GM21576 (cell line): ENCODE results near the gene SMYD3.

Source experiments
- ATAC-seq: cut with Tn5 transposase; IDR thresholded peaks from one replicate; pipeline ENCODE4 v1.9.1; 2021; ENCODE audit warnings: mild to moderate bottlenecking, moderate library complexity; ENCODE audit not compliant: unreplicated experiment

SMYD3 gene

DNA sequence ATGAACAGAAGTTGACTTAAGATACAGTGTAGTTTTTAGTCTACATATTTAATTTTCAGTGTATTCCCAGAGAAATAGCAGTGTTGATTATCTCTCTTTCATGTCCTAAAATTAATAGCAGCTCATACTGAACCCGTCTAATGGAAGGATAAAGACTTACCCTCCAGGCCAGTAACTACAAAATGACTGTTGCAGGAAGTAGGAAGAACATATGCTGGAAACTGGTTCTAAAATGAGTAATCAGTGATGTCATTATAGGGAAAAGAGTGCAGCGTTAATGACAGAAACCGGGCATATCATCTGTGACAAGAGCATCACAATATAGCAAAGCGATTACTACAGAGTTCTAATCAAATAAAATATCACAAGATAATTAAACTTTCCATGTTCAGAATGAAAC is 385.5 kb downstream of the SMYD3 start:
- no peak for ATAC-seq

DNA sequence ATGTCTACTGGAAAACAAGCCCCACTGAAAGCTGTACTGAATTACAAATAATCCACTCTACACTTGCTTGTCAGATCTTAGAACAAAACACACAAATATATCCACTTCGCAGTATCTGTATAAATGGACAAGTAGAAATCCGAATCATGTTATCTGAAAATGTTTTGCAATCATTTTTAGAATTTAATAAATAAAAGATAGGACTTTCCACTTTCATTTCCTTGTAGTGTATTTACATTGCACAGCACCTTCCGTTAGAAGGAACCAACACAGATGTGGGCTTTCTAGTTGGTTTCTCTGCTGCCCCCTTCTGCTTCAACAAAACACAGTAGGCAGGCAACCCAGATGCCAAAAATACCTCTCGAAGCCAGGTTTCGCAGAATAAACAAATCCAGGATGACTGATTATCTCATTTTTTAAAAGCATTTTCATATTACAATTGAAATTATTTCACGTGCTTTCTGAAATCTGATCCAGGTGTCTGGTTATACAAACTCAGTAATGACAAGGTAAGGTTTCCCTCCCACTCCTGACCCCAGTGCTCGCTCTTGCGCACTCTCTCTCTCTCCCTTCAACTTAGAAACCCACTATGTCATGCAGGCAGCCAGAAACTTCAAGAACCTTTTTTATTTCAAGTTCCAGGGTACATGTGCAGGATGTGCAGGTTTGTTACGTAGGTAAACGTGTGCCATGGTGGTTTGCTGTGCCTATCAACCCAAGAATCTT is 389.9 kb downstream of the SMYD3 start:
- peak; percentile 94 for ATAC-seq

DNA sequence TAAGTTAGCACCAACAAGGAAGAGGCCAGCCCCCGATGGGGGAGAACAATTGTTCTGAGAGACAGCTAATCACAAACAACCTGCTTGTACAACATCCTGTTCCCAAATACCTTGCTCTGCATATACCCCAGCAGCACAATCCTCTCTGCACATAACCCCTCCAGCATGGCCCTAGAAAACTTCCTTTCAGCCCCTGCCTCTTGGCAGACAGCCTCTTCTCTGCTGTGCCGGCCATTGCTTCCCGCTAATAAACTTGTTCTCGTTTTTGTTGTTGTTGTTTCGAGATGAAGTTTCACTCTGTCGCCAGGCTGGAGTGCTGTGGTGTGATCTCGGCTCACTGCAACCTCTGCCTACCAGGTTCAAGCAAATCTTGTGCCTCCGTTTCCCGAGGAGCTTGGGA is 392.7 kb downstream of the SMYD3 start:
- ATAC-seq: no peak

DNA sequence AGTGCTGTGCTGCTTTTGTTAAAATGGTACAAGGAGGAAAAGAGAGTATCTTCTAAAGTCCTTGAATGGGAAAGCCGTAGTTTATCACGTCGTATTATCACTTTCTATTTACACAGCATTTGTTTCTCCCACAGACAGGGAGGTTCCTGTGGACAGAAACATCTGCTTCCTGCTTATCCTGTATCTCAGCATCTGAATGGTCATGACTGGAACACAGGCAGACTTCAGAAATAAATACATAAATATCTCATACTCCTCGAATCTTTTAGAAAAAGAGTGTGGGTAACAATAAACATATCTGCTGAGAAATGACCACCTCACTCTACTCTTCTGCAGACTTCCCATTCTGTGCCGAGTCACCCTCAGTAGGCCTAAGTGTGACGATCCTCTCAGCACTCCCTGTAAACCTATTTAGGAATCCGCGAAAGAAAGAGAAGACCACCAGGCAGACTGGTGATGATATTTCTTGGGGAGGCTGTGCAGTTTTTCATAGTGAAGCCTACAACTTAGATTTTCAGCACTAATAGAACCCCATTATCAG is 393.5 kb downstream of the SMYD3 start:
- ATAC-seq: no peak

DNA sequence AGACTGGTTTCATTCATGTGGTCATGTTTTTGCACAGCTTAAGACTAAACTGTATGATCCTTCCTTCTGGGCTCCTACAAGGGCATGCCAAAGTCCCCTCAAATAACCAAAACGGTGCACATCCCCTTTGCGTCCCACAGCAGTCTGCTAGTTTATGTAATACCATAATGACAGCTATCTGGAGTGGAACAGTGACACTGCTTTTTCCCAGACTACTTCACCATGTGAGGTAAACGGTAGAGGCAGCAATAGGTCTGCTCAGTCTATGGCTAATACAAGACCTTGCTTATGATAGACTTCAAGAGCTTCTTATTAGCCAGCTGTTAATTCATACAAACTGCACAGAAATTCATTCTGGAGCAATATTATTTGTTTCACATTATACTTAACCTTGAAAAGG is 395.5 kb downstream of the SMYD3 start:
- ATAC-seq: no peak

DNA sequence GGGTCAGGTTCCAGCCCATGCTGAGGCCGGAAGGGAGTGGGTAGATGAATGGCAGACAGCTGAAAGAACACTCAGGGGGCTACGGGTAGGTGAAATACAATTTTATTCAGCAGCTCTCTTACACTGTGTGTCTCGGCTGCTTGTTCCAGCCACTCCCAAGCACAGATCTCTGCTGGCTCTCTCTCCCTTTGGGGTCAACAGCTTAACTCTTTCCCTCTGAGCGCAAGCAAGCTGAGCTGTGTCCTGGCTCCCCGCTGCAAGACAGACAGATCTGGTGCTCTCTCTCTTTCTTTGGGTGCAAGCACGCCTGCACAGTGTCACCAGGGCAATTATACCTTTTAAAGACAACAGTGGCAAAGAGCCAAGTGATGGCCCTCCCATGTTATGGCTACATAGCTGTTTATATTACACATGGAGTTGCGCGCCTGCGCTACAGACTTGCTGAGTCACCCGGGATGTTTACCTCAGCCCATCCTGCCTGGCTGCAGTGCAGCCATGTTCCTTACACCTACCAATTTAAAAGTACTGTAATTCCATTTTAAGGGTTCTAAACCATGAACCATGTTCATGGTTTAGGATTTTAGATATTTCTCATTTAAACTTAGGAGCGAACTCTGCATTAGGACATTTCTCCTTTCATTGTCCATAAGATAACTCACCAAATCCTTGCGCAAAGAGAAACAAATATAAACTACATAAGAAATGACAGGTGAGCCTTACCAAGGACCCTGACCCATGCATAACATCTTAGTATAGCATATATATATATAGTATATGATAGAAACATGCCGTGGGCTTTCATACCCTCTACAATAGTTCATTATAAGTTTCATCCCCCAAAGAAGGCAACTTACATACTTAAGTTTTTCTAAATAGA is 396.5 kb downstream of the SMYD3 start:
- ATAC-seq: no peak

DNA sequence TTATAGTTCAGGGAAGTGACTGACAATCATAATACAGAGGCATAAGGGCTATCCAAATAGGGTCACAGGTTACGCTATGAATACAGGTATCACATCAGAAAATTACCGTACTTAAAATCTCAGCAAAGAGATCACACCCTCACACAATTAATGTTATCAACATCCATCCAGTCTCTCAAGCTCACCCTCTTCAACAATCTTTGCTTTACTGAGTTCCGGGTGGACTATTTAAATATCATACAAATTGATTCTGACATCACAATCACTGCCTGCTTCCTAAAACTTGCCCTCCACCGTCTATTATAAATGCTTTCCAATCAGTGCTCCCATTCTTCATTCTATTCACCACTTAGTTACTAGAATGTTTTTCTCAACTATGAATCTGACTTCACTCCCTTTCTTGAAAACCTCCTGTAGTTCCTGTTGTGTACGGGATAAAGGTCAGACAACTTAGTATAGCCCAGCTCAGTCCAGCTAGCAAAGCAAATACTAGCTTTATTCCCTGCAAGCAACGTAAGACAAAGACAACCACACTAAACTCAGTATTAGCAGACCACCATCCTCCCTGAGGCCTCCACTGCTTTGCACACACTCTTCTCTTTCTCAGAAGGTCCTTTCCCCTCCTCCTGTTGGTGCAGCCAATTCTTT is 398.7 kb downstream of the SMYD3 start:
- no peak for ATAC-seq

DNA sequence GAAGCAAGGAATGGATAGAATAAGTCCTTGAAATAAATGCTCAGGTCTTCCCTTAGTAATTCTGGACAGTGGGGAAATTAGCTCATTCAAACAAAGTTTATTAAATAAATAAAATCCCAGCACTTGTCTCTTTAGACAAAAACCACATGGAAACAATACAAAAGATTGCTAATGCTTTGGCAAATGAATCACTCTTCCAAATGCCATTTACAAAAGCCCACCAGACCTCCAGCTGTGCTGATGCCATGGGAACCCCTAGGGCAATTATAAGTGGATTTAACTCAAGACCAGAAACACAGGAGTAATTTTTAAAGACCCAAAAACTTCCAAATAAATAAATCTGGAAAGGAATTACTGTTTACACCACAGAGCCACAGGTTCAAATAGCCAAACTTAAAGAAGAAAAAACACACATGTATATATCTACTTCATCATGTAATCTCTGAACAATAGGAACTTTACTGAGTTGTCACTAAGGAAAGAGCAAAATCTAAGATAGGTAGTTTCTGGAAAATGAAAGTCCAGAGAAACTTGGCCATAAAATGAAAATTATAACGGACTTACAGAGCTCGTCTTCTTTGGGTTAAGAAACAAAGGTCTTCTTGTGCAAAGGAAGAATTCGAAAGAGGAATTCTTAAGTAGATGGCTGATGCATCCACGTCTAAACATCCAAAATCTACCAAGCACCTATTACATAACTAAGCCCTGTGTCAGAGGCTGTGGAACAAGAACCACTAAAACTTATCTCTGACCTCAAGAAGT is 399.4 kb downstream of the SMYD3 start:
- ATAC-seq: no peak

DNA sequence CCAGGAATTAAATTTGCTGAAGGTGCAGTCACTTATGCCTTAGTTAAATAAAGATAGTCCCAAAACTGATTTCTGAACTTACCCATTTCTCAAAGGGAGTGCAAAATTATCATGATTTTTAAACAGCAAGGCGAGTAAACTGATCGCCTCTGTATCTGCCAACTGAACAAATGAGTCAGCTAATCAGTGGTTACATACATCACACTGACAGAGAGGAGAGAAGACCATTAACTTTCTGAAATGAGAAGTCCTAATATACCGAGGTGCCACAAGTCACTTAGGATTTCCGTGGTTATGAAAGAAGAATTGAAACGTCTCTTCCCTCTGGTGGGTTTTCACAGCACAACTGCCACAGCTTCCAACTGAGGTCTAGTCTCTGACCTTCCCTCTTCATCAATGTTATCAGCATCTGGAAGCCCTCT is 400.7 kb downstream of the SMYD3 start:
- no peak for ATAC-seq

DNA sequence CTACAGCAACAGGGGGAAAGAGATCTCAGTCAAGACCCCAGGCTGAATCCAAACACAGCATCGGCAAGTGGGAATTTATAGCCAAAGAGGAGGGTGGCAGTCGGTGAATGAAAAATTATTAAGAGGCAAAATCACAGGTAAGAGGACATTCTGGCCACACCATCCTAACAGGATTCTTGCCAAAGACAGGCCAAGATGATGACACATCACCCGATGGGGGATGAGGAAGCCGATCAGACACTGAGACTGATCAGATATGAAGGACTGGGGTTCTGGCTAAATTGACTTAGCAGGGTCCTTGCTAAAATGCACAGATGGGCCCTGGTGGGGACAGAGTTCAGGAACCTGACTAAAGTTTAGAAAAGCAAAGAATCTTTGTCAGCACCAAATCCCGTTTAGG is 402.2 kb downstream of the SMYD3 start:
- no peak for ATAC-seq

DNA sequence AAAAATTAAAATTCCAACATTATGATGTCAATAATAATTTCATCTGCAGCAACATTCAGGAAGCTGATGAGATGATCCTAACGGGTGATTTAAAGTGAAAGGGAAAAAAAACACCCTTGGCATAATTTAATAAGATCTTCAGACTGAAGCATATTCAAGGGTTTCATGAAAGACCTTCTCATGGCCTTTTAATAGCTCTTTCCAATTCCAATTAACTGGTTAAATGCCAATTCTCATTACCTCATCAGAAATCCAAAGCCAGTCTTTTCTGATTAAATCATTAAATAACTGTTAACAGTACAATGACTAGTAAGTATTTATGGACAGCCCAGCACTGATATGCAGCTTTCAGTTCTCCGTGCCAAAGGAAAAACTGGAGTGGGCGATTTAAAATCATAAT is 407.5 kb downstream of the SMYD3 start:
- ATAC-seq: no peak

DNA sequence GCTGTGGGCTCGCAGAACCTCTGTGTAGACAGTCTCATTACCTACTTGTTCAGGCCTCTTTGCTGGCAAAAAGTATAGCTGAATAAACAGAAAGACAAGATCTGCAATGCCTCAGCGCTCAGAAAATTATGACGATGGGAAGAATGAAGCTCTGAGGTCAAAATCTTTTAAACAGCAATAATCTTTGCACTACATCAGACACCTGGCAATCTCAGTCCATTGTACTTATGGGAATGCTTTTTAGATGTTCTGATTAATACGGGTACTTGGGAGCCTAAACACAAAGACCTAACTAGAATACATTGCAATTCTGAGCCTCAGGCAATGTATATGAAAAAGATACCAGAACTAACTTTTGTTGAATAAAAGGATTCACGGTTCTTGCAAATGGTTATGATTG is 410.7 kb downstream of the SMYD3 start:
- no peak for ATAC-seq

DNA sequence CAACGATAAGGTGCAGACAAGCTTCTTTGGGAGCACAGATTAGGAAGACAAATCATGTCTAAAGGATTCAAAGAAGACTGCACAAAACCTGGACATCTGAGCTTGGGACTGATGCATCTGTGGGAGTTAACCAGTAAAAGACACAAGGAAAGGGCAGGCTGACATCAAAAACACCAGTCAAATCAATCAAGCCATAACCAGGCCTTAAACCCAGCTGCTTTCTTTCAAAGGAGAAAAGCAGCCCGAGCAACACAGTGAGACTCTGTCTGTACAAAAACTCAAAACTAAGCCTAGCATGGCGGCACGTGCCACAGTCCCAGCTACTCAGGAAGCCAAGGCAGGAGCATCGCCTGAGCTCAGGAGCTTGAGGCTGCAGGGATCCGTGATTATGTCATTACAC is 411.6 kb downstream of the SMYD3 start:
- no peak for ATAC-seq

DNA sequence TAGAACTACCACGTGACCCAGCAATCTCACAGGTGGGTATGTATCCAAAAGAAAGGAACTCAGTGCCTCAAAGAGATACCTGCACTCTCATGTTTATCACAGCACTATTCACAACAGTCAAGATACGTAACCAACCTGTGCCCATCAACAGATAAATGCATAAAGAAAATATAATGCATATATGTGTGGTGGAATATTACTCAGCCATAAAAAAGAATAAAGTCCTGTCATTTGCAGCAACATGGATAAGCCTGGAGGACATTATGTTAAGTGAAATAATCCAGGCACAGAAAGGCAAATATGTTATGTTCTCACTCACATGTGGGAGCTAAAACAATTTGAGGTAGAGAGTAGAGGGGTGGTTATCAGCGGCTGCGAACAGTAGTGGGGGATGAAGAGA is 413.8 kb downstream of the SMYD3 start:
- no peak for ATAC-seq

DNA sequence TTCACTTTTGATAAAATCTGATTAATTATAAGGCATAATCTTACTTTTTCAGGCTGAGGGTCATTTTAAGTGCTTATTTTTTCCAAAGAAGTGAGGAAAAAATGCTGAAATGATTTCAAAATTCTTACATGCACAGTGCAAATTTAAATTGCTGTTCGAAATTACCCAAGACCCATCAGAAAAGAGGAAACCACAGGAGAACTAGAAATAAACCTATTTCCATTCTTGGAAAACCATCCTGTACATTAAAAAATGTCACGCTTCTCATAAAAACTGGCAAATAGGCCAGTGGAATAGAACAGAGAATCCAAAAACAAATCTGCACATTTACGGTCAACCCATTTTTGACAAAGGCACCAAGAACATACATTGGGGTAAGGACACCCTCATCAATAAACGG is 414.9 kb downstream of the SMYD3 start:
- no peak for ATAC-seq

DNA sequence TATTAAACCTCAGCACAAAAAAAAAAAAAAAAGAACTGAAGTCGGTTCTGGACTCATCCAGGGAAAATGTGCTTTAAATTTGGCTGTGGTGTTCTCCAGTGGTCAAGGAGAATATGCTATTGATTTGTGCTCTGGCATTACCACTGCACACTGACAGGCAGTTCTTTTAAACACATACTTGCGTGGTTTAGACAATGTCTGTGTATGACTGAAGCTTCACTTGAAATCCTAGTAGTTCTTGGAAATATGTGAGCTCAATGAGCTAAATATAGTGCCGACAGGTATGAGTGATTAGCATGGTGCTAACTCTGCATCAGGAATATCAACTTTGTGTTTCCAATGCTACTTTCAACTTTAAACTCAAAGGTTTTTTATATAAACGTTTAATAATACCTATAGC is 415.6 kb downstream of the SMYD3 start:
- ATAC-seq: no peak

DNA sequence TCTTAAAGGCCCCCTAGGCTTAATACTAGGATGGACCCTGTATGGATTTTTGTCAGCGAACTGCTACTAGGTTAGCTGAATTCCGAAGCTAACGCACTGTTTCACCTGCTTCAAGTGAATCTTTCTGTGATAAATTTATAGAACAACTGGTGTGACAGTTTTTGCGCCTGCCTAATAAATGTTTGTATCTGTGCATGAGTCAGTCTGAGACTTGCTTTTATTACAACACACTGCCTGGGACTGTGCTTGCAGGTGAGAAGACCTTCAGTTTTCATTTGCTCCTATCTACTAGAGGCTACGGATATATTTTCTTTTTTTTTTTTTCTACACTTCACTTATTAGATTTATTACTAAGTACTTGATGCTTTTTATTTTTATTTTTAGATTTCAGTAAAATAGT is 420.9 kb downstream of the SMYD3 start:
- no peak for ATAC-seq

DNA sequence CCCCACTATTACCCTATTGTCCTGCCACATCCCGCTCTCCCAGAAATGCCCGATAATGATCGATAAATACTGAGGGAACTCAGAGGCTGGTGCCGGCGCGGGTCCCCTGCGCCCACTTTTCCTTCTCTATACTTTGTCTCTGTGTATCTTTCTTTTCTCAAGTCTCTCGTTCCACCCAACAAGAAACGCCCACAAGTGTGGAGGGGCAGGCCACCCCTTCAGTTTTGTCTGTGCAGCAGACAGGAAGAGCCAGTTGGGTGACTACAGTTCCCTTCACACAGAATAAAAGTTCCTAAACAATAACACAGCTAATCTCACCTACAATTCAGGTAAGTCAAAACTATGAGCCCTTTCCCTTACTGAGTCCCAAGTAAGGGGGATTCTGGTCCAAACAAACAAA is 423.7 kb downstream of the SMYD3 start:
- ATAC-seq: no peak

DNA sequence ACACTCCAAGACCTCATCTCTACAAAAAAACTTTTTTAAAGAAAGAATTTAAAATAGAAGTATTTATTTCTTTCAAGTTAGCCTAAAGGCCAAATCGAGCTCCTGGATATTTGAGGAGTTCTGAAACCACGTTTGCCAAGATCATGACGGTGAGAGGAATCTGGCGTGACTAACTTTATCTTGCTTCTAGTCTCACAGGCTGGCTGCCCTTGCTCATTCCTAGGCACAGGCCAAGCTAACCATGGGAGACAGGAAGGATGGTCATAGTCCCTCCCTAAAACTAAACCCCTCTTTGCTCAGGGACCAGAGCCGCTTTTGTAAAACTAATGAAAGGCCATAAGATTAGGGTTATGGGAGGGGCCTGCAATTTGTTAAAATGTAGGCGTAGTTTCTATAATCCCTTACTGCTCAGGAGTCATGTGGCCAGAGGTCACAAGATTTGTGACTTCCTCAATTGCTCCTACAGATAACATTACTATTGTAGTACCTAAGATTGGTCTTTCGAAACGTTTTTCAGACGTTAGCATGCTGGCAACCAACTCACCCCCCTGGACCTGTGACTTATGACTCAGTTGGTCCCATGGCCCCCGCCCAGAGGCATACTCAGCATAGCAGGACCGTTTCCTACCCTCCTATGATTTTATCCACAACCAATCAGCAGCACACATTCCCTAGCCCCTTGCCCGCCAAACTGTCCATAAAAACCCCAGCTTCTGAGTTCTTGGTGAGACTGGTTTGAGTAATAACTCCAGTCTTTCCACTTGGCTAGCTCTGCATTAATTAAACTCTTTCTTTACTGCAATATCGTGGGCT is 425.0 kb downstream of the SMYD3 start:
- no peak for ATAC-seq

DNA sequence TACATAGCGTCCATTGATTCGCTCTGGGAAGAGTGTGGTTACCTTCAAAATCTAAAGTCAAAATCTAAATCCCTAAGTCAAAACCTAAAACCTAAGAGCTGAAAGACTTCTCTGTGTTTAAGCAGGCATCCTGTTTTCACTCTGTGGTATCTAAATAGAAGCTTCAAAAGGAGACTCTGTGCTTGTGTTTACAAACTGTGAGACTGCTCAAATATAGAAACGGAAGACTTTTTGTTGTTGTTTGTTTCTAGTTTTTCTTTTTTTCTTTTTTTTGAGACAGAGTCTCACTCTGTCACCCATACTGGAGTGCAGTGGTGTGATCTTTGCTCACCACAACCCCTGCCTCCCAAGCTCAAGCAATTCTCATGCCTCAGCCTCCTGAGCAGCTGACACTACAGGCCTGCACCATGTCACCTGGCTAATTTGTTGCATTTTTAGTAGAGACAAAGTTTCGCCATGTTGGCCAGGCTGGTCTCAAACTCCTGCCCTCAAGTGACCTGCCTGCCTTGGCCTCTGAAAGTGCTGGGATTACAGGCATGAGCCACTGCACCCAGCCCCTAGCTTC is 425.9 kb downstream of the SMYD3 start:
- no peak for ATAC-seq
